Left forelimb (tissue), 1 donor: ENCODE measurements around the gene BCL2L1.

Experiments
- DNase-seq: peaks from one replicate; pipeline ENCODE4 v3.0.0-alpha.2; 2018; ENCODE audit warnings: low spot score

Gene BCL2L1

GRCh38 chr20:31691646-31692275 lies 30.9 kb downstream of the BCL2L1 start:
- DNase-seq = no peak

DNA sequence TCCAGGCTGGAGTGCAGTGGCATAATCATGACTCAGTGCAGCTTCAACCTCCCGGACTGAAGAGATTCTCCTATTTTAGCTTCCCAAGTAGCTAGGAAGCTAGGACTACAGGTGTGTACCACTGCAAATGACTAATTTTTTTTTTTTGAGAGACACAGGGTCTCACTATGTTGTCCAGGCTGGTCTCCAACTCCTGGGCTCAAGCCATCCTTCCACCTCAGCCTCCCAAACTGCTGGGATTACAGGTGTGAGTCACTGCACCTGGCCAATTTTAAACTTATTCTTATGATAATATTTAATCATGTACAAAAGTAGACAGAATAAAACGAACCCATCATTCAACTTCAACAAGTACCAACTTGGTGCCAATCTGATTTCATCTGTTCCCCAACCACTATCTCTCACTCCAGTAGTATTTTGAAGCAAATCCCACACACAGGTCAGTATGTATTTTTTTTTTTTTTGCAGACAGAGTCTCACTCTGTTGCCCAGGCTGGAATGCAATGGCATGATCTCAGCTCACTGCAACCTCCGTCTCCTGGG lies 32.5 kb downstream of the BCL2L1 start:
- no peak for DNase-seq

DNA sequence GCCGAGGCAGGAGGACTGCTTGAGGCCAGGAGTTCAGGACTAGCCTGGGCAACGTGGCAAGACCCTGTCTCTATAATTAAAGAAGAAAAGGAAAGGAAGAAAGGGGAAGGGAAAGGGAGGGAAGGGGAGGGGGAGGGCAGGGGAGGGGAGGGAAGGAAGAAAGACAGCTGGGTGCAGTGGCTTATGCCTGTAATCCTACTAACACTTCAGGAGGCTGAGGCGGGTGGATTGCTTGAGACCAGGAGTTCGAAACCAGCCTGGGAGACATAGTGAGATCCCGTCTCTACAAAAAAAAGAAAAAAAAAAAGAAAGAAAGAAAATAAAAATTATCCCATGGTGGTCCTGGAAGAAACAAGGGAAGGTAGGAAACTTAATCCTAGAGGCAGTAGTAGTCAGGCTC lies 33.5 kb downstream of the BCL2L1 start:
- DNase-seq = no peak

DNA sequence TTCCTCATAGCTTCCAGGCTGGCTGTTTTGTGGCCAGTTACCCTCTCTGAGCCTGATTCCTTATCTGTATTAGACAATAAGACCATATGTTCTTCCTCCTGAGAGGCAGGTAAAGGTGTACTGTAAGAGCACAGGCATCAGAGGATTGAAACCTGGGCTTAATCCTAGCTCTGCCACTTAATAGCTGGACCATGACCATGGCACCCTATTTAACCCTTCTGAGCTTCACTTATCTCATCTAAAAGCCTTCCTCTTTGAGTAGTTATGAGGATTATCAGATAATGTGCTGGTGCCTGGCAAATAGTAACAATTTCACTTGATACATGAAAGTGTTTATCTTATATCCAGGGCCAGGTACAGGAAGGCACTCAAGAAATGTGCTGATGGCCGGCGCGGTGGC lies 34.9 kb downstream of the BCL2L1 start:
- no peak for DNase-seq

DNA sequence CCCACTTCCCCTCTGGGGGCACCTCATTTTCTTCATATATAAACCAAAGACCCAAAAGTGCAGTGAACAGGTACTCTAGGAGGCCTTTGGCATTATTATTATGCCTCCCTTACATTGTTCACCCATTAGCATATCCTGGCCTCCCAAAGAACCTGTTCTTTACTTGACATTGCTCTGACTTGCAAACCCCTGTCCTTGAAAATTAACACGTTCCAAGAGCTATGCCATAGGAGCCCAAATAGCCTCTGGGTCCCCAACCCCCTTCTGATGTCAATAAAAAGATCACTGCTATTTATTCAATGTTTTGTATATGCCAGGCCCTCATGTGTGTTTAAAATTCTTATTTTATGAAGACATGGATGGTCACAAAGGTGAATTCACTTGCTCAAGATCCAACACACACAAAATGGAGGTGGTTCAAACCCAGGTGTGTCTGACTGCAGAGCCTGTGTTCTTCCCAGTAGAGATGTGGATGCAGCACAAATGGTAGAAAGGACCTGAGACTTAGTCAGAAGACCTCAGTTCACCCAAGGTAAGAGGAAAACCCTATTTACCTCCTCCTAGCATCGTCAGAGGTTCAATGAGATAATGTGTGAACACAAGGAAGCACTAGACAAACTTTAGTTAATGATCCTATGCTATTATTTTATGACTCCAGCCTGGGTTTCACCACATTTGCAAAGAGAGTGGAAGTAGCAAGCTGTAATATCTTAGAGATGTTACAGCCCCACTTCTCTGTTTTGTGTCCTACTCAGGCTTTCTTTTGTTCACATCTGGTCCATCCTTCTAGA lies 36.6 kb downstream of the BCL2L1 start:
- DNase-seq = no peak

DNA sequence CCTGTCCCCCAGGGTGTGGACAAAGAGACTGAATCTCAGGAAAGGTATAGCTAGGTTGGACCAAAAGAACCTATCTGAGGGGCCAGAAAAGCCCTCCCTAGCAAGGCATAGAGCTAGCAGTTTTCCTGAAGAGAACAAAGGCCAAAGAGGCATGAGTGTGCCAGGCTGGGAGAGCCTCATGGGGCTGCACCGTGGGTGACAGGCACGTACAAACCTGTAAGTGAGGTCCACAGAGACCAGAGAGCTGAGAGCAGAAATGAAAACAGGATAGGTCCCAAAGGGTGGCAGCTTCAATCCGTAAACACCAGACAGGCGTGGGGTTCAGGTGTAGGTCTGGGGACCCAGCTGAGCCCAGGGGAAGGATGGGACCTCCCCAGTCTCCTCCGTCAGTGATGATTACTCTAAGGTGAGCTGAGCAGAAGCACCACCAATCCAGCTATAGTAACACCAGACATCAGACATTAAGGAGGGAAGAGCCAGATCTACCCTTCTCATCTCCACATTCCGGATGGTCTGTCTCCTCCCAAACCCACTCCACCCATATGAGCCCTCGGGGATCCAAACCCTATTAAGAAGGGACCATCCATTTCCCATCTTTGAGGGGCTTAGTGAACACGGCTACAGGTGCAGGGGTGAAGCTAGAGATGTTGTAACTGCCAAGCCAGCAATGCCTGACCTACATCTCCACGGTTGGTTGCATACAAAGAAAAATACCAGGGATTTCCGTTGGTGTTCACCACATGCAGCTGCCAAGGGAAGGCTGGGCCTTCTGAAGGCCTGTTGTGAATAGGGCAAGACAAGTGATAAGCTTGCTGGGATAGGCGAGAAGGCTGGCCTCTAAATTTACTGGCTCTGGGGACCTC lies 38.3 kb downstream of the BCL2L1 start:
- no peak for DNase-seq

GRCh38 chr20:31682927-31683326 lies 39.7 kb downstream of the BCL2L1 start:
- no peak for DNase-seq

GRCh38 chr20:31682352-31682751 lies 40.3 kb downstream of the BCL2L1 start:
- no peak for DNase-seq

DNA sequence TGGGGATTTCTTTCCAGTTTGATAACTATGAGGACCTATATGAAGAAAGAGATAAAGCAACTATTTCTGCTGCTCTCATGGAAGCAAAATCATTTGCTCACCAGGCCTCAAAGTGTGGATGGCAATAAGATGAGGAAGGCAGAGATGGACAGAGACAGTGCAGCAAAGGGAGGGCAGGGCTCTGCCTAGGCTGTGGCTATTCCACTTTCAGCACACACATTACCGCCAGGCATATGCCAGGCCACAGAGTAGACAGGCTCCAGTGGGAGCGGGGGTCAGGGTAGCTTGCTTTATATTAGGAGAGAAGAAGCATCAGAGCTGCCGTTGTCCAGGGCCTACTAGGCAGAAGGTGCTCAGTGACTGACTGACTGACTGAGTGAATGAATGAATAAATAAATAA lies 40.9 kb downstream of the BCL2L1 start:
- DNase-seq = no peak

DNA sequence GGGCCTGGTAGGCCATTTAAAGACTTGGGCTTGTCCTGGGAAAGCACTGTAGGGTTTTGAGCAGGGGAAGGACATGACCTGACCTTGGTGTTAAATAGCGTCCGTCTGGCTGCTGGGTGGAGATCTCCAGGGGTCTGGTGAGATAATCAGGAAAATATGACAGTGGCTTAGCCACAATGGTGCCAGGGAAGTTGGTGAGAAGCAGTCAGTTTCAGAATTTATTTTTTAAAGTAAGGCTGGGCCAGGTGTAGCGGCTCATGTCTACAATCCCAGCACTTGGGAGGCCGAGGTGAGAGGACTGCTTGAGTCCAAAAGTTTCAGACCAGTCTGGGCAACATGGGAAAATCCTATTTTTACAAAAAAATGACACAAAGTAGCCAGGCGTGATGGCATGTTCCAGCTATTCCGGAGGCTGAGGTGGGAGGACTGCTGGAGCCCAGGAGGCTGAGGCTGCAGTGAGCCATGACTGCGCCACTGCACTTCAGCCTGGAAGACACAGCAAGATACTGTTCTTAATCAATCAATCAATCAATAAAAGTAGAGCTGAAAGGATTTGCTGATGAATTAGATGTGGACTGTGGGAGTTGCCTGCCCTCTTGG lies 41.4 kb downstream of the BCL2L1 start:
- DNase-seq = no peak

DNA sequence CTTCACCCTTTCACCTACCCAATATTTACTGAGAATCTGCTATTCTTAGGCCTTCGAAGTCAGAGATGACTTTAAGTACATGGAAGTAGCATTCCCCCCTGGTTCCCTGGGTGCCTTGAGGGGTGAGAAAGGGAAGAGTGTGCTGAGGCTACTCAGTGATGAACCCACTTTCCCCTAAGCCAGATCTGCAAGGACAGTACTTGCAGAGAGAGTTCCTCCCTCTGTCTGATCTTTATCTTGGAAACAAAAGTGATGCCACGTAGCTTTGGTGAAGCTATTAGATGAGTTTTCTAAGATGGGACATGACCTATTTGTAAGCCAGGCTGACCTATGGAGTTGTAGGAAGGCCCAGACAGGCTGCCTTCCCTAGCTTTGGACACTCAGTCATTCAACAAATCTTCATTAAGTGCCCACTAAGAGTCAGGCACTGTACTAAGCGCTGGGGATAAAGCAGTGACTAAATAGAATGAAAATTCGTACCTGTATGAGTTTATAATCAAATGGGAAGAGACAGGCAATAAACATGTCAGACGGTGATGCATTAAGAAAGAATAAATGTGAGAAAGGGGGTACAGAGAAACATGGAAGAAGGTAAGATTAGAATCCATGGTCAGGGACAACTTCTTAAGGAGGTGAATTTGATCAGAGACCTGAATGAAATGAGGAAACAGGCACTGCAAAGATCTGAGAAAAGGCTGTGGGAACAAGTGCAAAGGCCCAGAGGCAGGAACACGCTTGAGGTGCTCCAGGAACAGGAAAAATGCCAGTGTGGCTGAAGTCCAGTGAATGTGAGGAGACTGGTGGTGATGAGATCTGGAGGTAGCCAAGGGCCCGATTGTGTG lies 42.2 kb downstream of the BCL2L1 start:
- DNase-seq = no peak

GRCh38 chr20:31679357-31680285 lies 43.0 kb downstream of the BCL2L1 start:
- no peak for DNase-seq

DNA sequence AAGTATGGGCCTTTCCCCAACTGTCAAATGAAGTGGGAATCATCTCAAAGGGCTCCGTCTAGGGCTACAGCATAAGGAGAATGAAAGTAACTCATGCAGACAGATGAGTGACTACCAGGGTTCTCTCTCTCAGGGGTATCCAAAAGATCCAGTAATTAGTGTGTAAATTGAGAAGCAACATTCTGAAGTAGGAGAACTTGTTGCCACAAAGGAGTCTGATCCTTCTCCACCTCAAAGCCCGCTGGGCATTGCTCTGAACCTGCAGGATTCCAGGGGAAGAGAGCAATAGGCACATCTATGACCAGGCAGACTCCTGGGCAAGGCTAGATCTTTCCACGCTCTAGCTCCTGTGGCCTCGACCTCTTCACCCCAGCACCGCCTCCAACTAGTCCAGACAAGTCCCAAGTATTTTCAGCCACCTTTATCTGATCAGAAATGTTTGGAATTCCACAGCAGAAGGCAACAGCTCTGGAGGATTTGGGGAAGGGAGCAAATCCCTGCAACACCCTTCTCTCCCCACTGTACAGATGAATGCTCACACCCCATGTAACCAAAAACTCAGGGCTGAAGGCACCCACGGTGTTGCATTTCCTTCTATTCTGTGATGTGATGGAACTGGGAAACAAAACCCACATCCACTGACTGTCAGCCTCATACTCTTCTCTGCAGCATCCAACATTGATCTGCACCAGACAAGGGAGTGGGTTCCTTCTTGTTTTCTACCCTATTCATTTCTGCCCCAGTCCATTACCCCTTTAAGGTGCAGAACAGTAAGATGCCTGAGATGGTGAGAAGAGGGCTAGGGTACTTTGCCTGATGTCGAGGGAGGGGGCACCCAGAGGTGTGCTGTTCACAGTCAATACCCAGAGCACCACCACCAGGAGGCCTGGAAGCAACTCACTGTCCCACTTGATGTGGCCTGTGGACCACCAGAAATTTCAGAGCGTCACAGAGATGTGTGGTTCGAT lies 44.0 kb downstream of the BCL2L1 start:
- DNase-seq = no peak

DNA sequence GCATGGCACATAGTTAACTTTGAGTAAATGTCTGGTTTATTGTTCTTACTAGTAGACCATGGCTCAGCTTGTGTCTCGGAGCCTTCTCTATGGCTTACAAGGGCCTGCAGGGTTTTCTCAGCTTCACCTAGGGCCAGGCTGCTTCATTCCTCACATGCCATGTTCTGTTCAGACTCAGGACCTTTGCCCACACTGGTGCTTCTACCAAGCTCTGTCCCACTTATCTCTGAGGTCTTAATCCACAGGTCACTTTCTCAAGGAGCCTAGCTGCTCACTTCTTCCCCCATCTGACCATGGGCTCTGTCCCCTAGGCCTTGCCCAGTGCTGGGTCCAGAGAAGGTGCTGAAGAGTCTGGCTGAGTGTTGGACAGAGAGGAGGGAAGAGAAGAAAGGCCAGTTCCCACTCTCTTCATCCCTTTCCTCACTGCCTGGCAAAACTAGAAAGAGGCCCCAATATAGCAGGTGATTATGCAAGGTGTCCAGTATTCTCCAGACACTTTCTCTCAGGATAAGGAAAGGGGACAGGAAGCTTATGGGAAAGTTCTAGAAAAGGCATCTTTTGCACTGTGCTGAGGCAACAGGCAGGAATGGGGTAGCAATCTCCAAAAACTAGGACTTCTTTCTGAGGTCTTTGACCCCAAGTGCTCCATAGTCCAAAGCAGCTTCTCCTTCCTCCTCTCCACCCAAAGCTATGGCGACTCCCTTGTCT lies 45.0 kb downstream of the BCL2L1 start:
- DNase-seq = no peak

GRCh38 chr20:31676609-31676989 lies 46.1 kb downstream of the BCL2L1 start:
- no peak for DNase-seq

DNA sequence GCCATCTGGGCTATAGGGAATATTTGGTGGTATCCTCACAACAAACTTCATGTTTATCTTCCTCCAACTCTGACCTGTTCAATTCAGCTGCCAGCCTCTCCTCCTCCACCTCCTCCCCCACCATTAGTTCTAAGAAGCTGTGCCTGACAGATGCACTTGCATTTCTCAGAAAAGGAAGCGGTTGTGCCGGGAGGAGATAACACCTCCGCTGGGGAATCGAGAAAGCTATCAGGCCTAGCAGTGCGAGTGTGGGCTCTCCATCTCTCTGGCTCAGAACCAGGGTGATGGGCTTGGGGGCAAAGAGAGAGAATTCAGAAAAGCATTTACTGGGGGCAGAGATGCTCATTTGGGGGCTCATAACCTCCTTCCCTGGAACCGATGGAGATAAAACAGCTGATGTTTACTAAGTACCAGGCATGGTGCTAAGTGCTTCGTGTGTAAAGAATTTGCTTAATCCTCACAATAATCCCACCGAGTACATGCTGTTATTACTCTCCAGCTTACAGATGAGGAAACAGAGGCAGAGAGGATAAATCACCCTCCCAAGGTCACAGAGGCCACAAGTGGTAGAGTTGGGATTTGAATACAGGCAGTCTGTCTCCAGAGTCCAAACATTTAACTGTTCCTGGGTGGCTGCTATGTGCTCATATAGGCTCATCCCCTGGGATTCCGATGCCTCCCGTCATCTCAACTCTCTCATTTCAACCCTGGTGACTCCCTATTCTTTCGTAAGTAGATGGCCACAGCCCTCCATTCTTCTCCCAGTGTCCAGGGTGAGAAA lies 46.6 kb downstream of the BCL2L1 start:
- no peak for DNase-seq
